Measurements from ENCODE around the gene NTM.

The NTM gene

DNA sequence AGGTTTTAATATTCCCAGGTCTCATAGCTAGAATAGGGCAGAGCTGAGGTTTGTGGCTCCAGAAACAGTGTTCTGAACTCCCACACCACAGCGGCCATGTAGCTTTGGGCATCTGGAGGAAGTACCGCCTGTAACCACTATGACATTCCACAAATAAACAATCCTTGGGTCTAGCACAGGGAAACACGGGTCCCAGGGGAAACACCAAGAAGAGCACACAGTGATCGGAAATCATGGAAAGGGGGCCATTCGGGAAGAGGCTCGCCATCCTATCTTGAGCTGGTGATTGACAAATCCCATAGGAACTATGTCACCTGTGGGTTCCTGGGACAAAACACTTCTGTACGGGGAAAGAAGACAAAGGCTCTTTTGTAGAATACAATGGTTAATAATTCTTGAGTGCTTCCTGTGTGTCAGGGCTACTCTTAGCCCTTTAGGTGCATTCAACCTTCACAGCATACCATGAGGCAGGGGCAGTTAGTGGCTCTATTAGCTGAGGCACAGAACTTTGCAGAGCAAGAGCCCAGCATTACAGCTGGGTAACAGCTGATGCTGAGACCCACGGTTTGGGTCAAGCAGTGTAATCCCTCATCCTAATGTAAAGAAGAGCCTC is 514.2 kb downstream of the NTM start:
- DNase-seq: no peak

DNA sequence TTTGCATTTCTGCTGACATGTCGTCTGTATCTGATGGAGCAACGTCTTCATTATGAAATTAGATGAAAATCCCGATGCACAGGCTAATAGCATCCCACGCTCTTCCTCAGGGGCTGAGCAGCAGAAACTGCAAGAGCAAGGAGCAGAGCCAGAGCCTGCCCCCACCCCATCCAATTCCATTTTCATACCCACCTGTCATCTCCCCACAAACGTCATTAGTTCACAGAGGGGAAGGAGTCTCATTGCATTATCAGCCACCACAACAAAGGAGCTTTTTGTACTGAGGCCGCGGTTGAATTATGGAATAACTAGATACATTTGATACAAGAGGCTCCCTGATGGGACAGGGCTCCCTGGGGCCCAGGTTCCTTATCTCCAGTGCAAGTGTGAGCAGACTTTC is 515.0 kb downstream of the NTM start:
- no peak for DNase-seq

DNA sequence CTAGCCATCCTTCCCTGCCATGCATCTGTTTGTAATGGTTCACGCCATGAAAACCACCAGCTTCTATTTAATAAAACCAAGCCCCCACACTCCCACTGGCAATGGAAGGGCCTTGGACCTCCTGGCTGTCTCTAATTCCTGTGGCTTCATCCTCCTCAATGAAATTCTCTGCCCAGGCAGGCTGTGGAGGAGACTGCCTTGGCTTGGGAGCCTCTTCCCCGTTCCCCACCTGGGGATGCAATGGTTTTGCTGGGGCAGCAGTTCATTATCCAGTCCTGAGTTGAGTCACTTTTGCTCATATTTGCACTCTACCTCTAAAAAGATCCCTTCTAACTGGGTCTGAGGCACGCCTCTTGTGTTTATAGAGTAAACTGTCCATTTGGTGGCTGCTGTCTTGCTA is 515.8 kb downstream of the NTM start:
- no peak for DNase-seq

DNA sequence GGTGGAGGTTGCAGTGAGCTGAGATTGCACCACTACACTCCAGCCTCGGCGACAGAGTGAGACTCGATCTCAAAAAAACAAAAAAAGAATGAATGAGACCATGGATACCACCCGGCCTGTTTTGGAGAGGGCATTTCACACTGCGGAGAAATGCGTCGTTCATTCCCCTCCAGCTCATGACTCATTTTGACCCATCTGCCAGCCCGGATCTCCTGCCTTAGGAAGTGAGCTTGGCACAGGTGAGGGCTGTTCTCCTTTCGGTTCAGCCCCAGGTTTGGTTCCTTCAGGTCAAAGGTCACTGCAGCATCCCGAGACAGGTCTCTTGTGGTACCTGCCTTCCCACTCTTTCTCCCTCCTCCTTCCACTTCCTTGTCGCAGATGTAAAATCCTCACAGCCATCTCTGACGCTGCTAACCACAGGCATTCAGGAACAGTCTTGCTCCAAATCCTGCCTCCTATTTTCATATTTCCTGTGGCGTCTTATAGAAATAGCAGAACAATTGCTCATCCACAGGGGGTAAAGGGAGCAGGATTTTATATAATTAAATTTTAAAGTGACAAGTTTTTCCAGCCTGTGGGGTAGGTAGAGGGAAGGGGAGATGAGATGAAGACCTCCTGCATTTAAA is 517.9 kb downstream of the NTM start:
- DNase-seq: no peak

DNA sequence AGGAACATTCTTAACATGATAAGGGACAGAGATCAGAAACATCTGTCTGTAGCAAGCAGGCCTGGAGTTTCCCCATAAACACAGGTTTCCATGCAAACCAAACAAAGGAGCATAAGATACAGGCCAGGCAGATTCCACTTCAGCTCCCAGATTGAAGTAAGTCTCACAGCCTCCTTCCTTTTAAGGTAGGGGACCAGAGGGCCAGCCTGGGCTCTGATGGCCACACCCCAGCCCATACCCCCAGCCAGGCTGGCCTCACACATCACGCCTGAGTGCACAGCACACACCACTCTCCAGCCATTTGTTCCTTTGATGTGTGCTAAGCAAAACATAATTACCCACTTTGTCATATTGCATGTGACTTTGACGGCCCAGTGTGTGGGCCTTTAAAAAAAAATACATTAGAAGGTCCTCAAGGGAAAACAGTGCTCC is 518.7 kb downstream of the NTM start:
- no peak for DNase-seq

DNA sequence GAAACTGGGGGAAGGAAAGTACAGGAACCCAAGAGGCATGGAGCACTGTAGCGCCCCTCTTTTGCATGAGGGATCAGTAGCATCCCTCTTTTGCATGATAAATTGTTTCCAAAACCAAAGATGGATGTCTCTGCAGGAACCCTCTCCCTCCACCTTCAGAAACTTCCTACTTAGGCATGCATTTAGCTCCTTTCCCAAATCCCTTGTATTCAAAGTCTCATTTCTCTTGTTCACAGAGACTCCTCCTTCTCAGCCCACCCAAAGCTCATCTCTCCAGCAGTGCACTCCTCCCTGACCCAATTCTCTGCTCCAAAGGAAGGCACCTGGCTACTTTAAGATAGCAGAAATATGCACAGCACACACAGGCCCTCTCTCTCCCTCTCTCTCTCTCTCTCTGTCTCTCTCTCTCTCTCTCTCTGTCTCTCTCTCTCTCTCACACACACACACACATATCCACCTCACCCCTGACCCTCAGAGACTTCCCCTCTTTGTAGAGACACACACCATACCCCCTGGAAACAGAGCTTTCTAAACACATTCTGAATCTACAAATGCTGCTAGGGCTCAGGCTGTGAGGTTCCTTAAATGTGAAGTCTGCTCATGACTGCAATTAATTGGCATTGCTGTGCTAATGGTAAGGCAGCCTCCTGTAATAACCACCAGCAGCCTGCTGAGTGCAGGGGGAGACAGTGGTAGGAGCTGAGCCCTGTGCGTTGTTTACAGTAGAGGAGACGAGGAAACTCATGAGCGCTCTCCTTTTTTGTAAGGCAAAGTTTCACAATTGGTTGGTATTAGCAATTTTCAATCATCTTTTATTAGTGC is 519.6 kb downstream of the NTM start:
- DNase-seq: no peak

DNA sequence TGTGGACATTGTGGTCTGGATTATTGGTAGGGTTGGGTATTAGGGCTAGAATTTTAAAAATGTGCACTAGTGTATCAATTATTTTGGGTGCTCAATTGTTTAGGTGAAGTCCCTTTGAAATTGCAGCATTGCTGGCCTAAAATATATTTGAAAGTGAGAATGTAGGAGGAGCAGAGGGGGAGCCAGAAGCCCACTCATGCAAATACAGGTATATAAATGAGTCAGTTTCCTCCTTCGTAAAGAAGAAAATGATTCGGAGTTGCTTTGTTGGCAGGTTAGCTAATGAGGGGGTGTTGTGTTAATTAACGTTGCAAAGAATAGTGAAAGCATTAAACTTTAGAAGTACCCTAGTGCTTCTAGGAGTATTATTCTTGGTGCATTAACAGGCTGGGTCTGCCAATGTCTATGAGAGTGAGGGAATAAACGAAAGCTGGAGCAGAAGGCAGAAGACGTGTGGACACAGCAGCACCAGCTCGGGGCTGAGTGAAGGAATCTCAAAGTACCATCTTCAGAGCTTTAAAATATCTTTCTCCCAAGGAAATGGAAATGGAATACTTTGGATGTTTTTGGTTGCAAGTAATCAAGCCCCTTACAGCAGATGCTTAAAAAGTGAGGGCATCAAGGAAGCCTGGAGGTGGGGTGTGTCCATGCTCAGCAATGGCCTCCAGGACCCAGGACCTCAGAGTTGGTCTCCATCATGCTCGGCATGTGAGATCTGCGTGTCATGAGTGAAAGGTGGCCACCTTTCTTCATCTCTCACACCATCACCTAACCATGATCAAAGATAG is 522.9 kb downstream of the NTM start:
- DNase-seq: no peak

DNA sequence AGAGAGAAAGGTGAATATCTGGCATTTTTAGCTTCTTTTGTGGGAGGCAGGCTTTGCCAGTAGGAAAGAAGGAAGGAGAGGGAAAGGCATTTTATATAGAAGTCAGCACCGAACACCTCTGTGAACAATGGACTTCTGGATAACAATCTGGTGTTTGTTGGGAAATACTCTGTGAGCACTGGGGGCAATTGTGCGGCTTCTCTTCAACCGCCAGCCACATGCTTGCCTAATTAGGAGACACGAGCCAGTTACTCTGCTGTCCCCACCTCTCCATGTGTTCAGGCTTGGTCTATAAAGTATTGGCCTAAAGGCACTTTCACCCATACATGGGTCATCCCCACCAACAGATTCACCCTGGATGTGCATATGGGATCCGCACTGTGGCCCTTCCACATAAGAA is 523.6 kb downstream of the NTM start:
- no peak for DNase-seq

DNA sequence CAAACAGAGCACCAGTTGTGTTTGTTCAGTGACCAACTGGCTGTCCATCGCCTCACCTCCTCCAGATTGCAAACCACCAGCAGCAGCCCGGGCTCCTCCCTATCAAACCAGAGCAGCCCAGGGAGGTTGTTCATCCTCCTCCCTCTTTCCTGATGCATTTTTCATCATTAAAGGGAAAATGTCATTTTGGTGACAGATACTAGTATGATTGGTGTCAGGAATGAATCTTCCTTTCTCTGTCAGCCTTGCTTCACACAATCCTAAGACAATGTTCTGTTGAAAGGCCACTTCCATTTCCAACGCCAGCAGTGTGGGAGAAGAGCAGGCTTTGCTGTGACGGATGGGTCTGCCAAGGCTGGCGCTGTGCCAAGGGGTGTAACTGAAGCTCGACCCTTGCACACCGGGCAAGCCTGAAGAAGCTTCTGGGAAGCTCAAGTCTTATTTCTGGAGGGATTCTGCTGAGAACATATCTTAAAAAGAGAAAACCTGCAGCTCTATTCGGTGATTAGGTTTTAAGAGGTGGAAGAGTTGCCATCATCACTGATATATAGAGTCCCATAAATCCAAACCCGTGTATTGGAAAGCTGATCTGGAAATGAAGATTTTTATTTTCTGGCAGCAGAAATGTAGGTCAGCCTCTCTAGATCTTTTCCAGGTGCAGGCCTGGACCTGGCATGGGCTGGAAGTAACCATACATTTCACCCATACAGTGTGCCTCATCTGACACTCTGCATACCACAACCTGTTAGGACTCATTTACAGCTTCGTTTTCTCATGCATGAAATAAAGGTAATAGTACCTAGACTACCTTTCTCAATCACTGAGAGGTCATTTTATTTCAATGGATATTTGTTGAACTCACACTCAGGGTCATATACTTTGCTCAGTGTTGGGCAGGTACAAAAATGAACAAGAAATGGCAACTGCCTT is 524.5 kb downstream of the NTM start:
- DNase-seq: no peak

DNA sequence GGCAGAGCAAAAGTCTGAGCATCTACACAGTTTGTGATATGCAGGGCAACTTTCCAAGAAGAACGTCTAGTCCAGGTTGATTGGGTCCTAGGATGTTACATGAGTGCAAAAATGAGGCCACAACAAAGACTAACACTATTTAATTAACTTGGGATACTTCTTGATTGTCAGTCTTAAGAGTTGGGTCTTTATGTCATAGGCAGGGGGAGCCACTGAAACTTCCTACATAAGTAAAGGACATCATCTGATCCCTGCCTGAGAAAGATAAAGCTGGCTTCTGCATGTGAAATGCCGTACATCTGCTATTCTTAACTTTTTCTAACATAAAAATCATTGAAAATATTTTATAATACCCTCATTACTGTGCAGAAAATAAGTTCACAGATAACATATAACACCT is 525.5 kb downstream of the NTM start:
- DNase-seq: no peak

DNA sequence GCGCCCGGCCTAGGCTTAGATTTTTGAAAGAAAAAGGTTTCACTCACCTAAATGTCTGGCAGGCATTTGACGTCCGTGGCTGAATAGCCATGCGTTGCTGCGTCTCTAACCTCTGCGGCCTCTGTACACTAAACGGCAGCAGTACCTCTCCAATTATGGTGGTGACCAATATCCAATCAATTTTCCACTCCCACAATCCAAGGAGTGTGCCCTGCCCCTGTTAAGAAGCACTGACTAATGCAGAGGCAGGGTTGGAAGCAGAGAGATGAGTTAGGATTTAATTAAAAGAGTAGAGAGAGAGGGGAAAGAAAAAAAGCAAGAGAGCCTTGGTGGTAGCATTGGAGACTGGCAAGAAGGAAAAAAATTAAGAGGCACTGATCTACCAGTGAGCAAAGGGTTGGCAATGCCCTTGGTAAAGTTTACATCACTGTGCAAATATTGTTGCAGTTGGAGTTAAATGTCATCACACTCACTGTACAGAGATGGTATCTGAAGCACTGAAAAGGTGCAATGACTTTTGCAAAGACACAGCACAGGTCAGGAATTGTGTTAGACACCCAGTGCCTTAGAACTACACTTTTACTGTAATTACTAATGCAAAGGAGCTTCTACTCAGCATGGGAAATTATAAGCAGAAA is 526.7 kb downstream of the NTM start:
- no peak for DNase-seq

DNA sequence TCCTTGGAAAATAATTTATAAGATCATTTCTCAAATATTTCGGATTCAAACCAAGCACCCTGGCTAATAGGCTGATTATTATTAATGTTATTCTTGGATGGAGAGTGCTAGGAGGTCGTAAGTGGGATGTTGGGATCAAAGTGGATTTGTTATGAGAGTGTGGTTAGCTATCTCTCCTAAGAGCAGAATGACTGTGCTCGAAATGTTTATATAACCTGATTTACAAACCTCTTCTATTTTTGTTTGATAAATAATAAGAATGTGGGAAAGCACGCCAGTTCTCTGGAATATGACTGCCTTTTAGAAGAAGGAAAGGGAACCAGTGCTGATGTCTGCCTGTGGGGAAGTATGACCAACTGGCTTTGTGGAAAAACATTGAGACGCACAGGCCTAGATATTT is 527.5 kb downstream of the NTM start:
- no peak for DNase-seq

DNA sequence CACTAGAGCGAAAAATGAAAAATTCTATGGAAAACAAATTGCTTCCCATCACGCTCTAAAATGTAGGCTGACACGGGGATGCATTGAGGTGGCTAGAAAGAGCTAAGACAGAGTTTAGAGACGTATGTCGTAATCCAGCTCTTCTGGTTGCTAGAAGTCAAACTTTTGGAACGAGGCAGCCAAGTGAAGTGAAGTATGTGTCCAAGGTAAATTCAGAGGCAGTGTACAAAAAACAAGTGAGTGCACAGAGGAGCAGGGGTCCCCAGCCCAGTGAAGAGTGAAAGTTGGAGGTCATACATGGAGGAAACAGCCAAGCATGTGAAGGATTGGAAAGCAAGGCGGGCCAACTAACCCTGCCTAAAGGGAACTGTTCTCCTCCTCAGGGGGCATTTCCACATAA is 528.5 kb downstream of the NTM start:
- DNase-seq: no peak

DNA sequence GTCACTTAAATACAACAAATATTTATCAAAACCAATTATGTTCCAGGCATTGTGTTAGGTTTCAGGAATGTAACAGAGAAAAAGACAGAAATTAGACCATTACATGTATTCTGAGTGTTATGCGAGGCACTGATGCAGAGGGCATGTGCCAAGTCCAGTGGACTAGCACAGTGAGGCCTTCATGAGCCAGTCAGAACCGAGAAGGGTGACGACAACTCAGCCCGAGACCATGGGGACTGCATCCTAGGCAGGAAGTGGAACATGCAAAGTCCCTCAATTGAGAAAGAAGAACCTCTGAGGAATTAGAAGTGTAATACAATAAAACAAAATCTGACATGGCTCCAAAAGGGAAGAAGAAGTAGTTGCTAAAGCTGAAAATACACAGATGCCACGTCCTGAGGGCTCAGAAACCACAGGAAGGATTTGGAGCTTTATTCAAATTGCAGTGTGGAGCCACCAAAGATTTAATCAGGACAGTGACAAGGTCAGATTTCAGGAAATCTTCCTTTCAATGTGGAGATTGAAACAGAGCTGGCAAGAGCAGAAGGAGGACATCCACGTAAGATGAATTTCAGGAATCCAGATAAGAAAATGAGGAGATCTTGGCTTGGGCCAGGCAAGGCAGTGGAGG is 529.6 kb downstream of the NTM start:
- DNase-seq: no peak

DNA sequence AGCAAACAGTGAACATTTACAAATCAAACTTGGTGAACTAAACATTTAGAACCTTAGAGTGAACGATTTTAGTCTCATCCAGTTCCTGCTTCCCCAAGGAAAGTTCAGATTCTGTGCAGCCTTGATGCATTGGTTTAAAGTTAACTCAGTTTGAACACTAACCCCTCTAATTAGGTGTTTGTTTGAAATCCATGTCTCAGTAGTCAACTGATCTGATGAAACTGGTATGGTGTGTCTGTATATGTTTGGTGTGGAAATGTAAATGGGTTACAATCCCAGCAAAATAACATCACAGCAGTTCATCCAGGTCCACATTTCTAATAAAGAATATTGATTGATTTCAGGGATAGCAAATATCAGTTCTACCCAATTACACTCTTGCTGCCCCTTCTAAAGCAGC is 532.0 kb downstream of the NTM start:
- no peak for DNase-seq

DNA sequence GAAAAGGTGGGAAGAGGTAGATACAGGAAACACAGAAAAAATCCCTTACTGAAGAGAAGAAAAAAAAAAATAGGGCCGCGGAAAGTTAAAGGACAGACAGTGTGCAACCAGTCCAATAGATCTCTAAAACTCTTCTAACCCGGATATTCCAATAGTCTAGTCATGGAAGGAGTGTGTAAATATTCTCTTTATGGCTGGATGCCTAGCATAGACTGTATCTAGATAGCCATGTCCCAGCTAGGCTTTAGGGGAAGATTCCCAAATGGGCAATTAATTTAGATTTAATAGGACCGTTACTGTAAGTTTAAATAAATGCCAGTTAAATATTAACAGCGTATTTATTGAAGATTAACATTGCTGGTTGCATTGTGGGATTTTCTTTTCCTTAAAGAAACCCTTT is 532.7 kb downstream of the NTM start:
- no peak for DNase-seq

DNA sequence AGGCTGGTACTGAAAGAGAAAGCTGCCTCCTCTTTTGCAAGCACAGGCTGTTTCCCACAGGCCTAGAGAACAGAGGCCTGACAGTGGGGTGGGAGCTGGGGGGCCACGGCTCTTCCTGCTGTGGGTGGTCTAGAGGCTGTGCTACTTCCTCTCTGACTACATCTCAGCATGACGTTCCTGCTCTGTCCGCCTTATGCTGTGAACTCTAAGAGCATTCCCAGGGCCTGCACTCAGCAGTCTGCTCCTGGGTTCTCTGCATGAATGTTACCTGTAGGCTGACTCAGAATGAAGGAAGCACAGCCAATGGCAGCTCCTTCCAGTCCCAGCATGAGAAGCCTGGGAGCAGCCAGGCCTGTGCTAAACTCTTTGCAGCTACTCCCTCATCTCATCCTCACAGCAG is 534.3 kb downstream of the NTM start:
- no peak for DNase-seq

DNA sequence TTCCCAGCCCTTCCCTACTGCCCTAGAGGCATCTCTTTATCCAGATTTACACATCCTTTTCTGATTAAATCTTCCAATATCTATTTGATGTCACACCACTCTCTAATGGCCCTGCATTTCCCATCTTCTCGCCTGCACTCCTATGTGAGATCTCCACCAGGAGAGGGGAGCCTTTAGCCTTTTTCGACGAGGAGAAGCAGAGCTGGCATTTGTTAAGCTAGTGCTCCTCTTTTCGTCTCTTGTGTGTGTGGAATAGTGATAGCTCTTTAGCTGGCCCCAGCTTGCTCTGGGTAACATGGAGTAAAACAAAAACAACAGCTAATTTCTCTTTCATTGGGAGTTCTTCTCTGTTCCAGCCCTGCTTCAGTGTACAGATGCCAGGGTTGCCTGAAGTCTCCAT is 536.5 kb downstream of the NTM start:
- DNase-seq: no peak

DNA sequence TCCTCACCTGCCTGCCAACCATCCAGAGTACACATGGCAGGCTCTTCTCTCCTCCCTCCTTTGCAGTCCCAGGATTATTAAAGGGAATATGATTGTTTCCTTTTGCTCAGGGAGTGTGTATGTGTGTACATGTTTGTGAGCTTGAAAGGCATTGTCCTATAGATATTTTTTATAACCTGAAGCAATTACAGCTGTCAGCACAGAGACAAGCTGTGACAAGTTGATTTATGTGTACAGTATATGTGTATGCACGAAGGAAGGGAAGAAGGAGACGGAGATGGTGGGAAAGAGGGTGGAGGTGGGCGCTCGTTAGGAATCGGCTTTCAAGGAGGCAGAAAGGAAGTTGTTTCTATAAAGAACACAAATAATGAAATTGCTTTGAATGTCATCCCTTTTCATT is 537.0 kb downstream of the NTM start:
- DNase-seq: no peak

DNA sequence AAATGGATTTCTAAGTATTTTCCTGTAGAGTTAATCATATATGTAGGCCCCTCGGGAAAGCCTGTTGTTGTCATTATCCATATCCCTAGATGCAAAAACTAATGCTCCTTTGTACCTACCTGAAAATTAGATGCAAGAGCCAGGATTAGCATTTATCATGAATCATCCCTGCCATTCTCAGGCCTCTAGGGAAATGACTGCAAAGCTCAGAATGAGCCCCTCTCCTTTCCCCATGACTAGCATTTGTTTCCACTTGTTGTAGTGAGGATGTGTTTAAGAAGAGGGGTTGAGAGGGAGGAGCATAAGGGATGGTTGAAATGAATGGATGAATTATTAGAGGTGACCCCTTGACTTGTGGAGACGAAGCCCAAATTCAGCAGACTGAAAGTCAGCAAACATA is 537.9 kb downstream of the NTM start:
- no peak for DNase-seq

DNA sequence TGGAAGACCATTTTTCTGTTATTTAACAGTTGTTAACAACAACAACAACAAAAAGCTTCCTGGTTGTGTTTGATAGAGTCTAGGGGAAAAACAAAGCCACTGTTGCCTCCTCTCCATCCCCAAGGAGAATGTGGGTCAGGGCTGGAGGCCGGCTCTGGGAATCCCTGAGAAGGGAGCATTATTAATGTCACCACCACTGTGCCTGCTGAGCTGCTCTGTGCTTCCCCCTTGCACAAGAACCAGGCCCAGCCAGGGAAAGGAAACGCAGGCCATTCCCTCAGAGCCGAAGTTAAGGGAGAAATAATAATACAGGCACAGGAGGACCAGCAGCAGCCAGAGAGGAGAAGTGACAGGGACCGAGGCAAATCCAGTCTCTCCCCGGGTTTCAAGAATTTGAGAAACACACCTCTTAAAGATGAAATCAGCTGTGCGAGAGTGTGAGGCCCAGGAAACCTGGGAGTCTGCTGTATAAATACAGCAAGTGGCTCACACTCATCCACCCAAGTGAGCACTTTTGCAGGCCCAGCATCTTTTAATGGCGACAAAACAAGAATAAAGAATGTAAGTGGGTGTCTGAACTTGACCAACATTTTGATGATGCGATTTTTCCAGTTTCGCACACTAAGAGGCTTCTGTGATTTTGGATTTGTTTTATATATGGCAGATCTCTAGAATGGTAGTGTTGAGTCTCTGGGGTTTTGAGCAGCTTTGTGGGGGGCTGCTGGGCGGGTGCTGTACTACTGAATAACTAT is 539.2 kb downstream of the NTM start:
- no peak for DNase-seq

All from NCI-H2171 (cell line).